GM13977 (cell line): ENCODE measurements around the gene ARID3A.

Experiments used
- DNase-seq: peaks from one replicate; pipeline ENCODE4 v3.0.0; 2012; ENCODE audit warnings: low spot score
- CTCF ChIP-seq: IDR thresholded peaks from 2 replicates; pipeline ENCODE4 v1.5.1; 2012; ENCODE audit warnings: mild to moderate bottlenecking, control low read depth; ENCODE audit not compliant: insufficient read depth; ENCODE audit errors: extremely low read depth, missing control alignments
- in situ Hi-C: fragments of 300-500 bp; cut with MboI; formaldehyde crosslinking; loops from one replicate; pipeline ENCODE4 v1.12.0; 2022; ENCODE audit warnings: low sequenced_read_pairs, low pct_unique_long_range_greater_than_20kb, mixed read lengths, inconsistent platforms; ENCODE audit not compliant: unreplicated experiment

The ARID3A gene

GRCh38 chr19:938233-938923, 12.5 kb downstream of the ARID3A start:
- no peak for TF ChIP-seq CTCF
- in situ Hi-C loops, result no loop called here
- DNase-seq, result no peak

GRCh38 chr19:939439-939838, 13.6 kb downstream of the ARID3A start:
- no peak for TF ChIP-seq CTCF
- in situ Hi-C loops, result no loop called here
- DNase-seq, result no peak

- in situ Hi-C loops, result no loop called here
- no peak for TF ChIP-seq CTCF
- no peak for DNase-seq
Measured at GRCh38 chr19:939922-940321, 14.1 kb downstream of the ARID3A start.

- peak; percentile 54 for DNase-seq
- in situ Hi-C loops, result no loop called here
- peak; percentile 28 for TF ChIP-seq CTCF
Measured at GRCh38 chr19:940591-941291, 14.9 kb downstream of the ARID3A start.

- in situ Hi-C loops, result no loop called here
- TF ChIP-seq CTCF, result no peak
- DNase-seq, result no peak
Measured at GRCh38 chr19:941292-942132, 15.7 kb downstream of the ARID3A start.

- in situ Hi-C loops, result no loop called here
- TF ChIP-seq CTCF, result no peak
- DNase-seq, result no peak
Measured at GRCh38 chr19:942133-942645, 16.4 kb downstream of the ARID3A start.
